HepG2 (cell line): ENCODE measurements around the gene ELP4.

Experiments
- JUN ChIP-seq: sonication (generic); formaldehyde crosslinking; IDR thresholded peaks from 2 replicates; pipeline ENCODE4 v1.4.0; 2020; ENCODE audit warnings: mild to moderate bottlenecking, missing genetic modification reagents
- KDM5B ChIP-seq: sonication (generic); formaldehyde crosslinking; IDR thresholded peaks from 2 replicates; pipeline ENCODE4 v1.4.0; 2020; ENCODE audit warnings: missing genetic modification reagents, mild to moderate bottlenecking, borderline replicate concordance
- PHB2 ChIP-seq: fragments of 450-650 bp; IDR thresholded peaks from 2 replicates; pipeline ENCODE4 v1.6.1; 2018; ENCODE audit not compliant: partially characterized antibody
- ZC3H4 ChIP-seq: sonication (generic); formaldehyde crosslinking; IDR thresholded peaks from 2 replicates; pipeline ENCODE4 v1.4.0; 2020; ENCODE audit warnings: missing genetic modification reagents, borderline replicate concordance
- ZNF232 ChIP-seq: sonication (generic); formaldehyde crosslinking; IDR thresholded peaks from 2 replicates; pipeline ENCODE4 v1.4.0; 2020; ENCODE audit warnings: missing genetic modification reagents, borderline replicate concordance
- ZNF552 ChIP-seq: sonication (generic); formaldehyde crosslinking; IDR thresholded peaks from 2 replicates; pipeline ENCODE4 v1.9.0; 2022; ENCODE audit warnings: missing genetic modification reagents, mild to moderate bottlenecking, borderline replicate concordance
- TF ChIP-seq, protein P1 (sequence below): sonication (generic); formaldehyde crosslinking; IDR thresholded peaks from 2 replicates; pipeline ENCODE4 v1.5.0; 2020; ENCODE audit warnings: mild to moderate bottlenecking, missing genetic modification reagents, moderate library complexity

DNA sequence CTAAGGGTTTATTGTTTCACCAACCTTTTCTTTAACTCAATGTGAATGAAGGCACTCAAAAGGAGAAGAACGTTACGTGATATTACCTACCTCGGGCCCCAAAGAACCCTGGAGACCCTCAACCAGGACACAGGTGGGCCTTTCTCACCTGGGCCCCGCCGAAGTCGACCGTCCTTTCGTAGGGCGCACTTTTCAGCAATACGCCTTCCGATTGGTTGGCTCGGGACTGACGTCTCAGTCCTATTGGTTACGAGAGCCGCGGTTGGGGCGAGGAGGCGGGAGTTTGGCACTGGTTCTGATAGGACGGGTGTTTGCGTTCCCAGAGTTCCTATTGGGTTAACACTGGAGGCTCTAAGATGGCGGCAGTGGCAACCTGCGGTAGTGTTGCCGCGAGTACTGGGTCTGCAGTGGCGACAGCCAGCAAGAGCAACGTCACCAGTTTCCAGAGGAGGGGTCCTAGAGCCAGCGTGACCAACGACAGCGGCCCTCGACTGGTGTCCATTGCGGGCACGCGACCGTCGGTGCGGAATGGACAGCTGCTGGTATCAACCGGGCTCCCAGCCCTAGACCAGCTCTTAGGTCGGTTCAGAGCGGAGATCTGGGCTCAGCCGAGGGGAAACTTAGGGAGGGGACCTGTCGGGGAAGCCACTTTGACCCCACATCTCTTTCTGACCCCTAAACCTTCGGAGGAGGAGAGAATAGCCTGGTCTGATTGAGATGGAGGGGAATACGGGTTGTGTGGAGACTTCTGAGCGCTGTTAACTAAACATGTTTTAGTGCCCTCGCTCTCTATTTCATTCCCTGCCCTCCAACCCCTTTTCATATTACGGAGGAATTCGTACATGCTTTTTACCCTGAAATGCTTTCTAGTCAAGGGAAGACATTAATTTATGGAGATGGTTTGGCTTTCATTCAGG is at the start of gene ELP4, which contains the start of gene IMMP1L:
- TF ChIP-seq PHB2 = no peak
- TF ChIP-seq ZC3H4 (CRISPR knock-in tag) = no peak
- peak; percentile 96 for TF ChIP-seq KDM5B (CRISPR knock-in tag)
- TF ChIP-seq JUN = no peak
- TF ChIP-seq ZNF232 (CRISPR knock-in tag) = no peak
- TF ChIP-seq, protein P1, sequence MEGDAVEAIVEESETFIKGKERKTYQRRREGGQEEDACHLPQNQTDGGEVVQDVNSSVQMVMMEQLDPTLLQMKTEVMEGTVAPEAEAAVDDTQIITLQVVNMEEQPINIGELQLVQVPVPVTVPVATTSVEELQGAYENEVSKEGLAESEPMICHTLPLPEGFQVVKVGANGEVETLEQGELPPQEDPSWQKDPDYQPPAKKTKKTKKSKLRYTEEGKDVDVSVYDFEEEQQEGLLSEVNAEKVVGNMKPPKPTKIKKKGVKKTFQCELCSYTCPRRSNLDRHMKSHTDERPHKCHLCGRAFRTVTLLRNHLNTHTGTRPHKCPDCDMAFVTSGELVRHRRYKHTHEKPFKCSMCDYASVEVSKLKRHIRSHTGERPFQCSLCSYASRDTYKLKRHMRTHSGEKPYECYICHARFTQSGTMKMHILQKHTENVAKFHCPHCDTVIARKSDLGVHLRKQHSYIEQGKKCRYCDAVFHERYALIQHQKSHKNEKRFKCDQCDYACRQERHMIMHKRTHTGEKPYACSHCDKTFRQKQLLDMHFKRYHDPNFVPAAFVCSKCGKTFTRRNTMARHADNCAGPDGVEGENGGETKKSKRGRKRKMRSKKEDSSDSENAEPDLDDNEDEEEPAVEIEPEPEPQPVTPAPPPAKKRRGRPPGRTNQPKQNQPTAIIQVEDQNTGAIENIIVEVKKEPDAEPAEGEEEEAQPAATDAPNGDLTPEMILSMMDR (CRISPR knock-in tag) = no peak; the same call in 1 of the 2 replicates
- no peak for TF ChIP-seq ZNF552 (CRISPR knock-in tag)
